ENCODE measurements around the gene FRMD4A.
"Not testable (repeated sequence)": the region's sequence is repeated elsewhere in the genome, so short reads cannot be mapped to it uniquely, and the experiment has no call there.

Gene FRMD4A

GRCh38 chr10:13925971-13926780, 404.5 kb downstream of the FRMD4A start:
- DNase-seq (ENCODE audit: insufficient read length, low spot score) (no peak), FAIRE-seq (no peak)
- TF ChIP-seq CTCF (IDR thresholded peaks at IDR 0.05; ENCODE audit: insufficient read depth, missing control alignments), result no peak

DNA sequence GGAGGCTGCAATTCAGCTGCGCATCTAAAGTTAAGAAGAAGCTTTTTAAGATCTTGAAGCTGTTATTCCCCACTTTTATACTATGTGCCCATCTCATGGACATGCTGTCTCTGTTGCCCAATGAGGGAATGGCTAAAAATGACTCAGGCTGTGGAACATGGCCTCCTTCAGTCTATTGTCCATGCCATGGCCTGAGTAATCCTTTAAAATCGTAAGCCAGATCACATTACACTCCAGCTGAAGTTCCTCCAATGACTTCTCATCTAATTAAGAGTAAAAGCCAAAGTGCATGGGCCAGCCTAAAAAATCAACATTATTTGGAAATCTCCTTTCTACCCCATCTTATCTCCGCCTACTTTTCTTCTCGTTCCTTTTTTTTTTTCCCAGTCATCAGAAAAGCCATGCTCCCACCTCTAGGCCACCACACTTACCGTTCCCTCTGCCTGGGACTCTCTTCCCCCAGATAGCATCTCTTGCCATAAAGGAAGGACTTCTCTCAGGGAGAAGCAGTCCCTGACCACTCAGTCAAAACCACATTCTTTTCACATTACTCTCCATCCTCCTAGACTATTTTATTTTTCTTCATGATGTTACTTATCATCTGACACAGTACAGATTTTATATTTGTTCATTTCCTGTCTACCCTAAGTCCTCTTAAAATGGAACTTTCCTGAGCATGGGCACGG, 406.5 kb downstream of the FRMD4A start:
- FAIRE-seq (no peak), DNase-seq (ENCODE audit: insufficient read length, low spot score) (no peak)
- no peak for TF ChIP-seq CTCF (IDR thresholded peaks at IDR 0.05; ENCODE audit: insufficient read depth, missing control alignments)

DNA sequence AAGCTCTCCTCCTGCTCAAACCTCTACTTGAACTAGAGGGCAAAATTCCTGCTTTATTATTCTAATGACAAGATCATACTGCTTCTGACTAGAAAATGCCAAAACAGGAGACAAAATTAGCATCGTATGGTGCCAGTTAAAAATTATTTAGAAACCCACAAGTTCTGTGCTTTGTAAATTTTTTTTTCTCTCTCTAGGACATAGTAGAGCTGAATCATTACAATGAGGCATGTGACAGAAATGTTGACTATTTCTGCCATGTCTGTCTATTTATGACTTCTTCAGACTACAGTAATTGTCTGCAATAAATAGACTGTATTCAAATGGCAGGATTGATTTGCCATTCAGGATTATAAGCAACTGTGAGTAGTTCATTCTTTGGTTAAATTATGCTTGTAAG, 408.1 kb downstream of the FRMD4A start:
- FAIRE-seq, result no peak

DNA sequence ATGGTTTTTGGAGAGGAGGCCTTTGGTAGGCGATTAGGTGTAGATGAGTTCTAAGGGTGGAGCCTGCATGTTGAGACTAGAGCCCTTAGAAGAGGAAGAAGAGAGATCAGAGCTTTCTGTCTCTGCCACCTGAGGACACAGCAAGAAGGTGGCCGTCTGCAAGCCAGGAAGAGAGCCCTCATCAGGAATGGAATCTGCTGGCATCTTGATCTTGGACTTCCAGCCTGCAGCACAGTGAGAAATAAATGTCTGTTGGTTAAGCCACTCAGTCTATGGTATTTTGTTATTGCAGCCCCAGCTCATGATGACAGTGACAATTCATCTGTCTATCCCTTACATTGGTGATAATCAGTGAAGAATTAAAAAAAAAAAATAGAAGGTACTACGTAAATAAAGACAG, 408.8 kb downstream of the FRMD4A start:
- DNase-seq (ENCODE audit: insufficient read length, low spot score), result no peak
- FAIRE-seq, result no peak
- no peak for TF ChIP-seq CTCF (IDR thresholded peaks at IDR 0.05; ENCODE audit: insufficient read depth, missing control alignments)

More for the DNA sequence above, 408.1 kb downstream of the FRMD4A start:
- DNase-seq (ENCODE audit: insufficient read length, low spot score), result no peak
- no peak for TF ChIP-seq CTCF (IDR thresholded peaks at IDR 0.05; ENCODE audit: insufficient read depth, missing control alignments)

- not testable (repeated sequence) for FAIRE-seq; DNase-seq (ENCODE audit: insufficient read length, low spot score)
Measured at GRCh38 chr10:13921131-13921530, 409.6 kb downstream of the FRMD4A start.

GRCh38 chr10:13920465-13920864, 410.3 kb downstream of the FRMD4A start:
- no peak for TF ChIP-seq CTCF (IDR thresholded peaks at IDR 0.05; ENCODE audit: insufficient read depth, missing control alignments)
- FAIRE-seq (no peak), DNase-seq (ENCODE audit: insufficient read length, low spot score) (no peak)

- FAIRE-seq, result no peak
- no peak for DNase-seq (ENCODE audit: insufficient read length, low spot score)
- TF ChIP-seq CTCF (IDR thresholded peaks at IDR 0.05; ENCODE audit: insufficient read depth, missing control alignments), result no peak
Measured at GRCh38 chr10:13920031-13920430, 410.7 kb downstream of the FRMD4A start.

All from D721Med (cell line).